Pancreas (tissue), 10 donors: Measurements from ENCODE around the gene NPLOC4. TPM values are rescaled to one million over a fixed set of nuclear protein-coding genes. Genes with fewer than 3 reads are reported as not detected.

Source experiments
- ATAC-seq, 4 donors: fragments of 200-7000 bp; cut with Tn5 transposase; one replicate each; pipeline versions ENCODE4 v1.8.0 to v1.9.1; 2020; ENCODE audit warnings: mild to moderate bottlenecking in 4 of 4, moderate library complexity in 4 of 4
- DNase-seq, 6 donors: peaks; one replicate each; pipeline ENCODE4 v3.0.0-alpha.2; 2020
- FAIRE-seq: peaks from 2 replicates; lab custom pipeline; 2012; peaks lifted over from hg19 to GRCh38; lab: Jason Lieb, UNC
- H3K27ac ChIP-seq, 4 donors: fragments of 200-600 bp; sonication (generic); 1 replicate in 3 of 4; 2 replicates in 1 of 4; pipeline versions ENCODE4 v1.5.0 to v1.8.0; 2020
- H3K27me3 ChIP-seq, 4 donors: fragments of 200-600 bp; one replicate each; pipeline ENCODE4 v1.8.0; 2021
- H3K36me3 ChIP-seq, 3 donors: fragments of 200-600 bp; sonication (generic) in 1 of 3; one replicate each; pipeline versions ENCODE4 v1.5.0 to v1.8.0; 2020 to 2021
- H3K4me1 ChIP-seq, 3 donors: fragments of 200-600 bp; one replicate each; pipeline ENCODE4 v1.8.0; 2021
- H3K4me3 ChIP-seq, 4 donors: fragments of 200-600 bp; sonication (generic) in 2 of 4; one replicate each; pipeline versions ENCODE4 v1.5.0 to v1.8.0; 2020 to 2021
- H3K9me3 ChIP-seq, 4 donors: fragments of 200-600 bp; one replicate each; pipeline ENCODE4 v1.8.0; 2021
- WGBS, 2 donors: extraction: QIAGEN DNeasy Blood & Tissue Kit; methylation state at CpG; one replicate each; pipeline ENCODE4 v1.1.7; 2013; 5-methylcytosine and 5-hydroxymethylcytosine counted together
- intact Hi-C, 3 donors: fragments of 100-400 bp; cut with DNase I; formaldehyde crosslinking; loops; one replicate each; pipeline versions ENCODE4 v1.11.1 to v1.14.2; 2022
- polyA plus RNA-seq, 2 donors: library from polyadenylated mRNA; stranded (reverse); fragments of 200-250 nt; gene quantifications; one replicate each; pipeline ENCODE4 v1.2.3, GENCODE V29; 2013
- total RNA-seq, 6 donors: library from RNA; stranded (reverse); fragmentation: NEBNext Ultra II Directional in 4 of 6; extraction: Animal tissue kit (Norgen Biotek cat#: 25700) in 4 of 6; gene quantifications; one replicate each; pipeline versions ENCODE4 v1.2.1 to v1.2.4, GENCODE V29; 2021 to 2023
- TF ChIP-seq, protein P1 (sequence below), 4 donors: fragments of 200-600 bp; sonication (generic) in 3 of 4; IDR thresholded peaks; one replicate each; pipeline versions ENCODE4 v1.5.0 to v1.8.0; 2021; ENCODE audit warnings: antibody characterized with exemption in 4 of 4
- donor health status: healthy with polysubstance abuse.
- donor health status: DM: no; HTN: no; CAD: no; lungs with moderate emphysema.
- donor health status: DM: no; HTN: no; CAD: no.
- donor health status: control.
- donor health status: control.
- donor health status: Bipolar disorder and iron deficiency.
- donor health status: DM: yes; HTN: yes; CAD: no.
- donor health status: DM: no; HTN: no; CAD: no.
- donor health status: DM: no; HTN: no; CAD: no.
- donor health status: DM: yes; HTN: yes; CAD: no.

Gene NPLOC4
- total and polyA plus RNA-seq, 8 donors: 32.5 to 54.8 (median 35.3) TPM

DNA sequence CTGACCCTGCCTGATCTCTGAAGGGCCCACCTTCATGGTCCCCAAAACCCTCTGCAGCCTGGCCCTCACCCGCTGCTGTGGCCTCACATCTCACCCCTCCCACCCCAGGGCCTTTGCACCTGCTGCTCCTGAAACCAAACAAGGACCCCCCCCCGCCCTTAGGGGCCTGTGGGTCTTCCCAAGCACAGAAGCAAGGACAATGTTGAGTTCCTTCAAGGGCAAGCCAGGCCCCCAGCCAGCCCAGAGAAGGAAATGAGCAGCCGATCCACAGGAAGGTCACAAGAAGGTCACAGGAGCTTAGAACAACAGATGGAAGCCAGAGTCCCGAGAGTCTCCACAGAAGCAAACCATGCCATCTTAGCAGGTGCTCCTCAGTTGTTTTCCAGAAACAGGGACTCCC, 19.9 kb upstream of the NPLOC4 start:
- no peak for ATAC-seq
- H3K4me3 ChIP-seq: no peak overlapping the region
- TF ChIP-seq, protein P1, sequence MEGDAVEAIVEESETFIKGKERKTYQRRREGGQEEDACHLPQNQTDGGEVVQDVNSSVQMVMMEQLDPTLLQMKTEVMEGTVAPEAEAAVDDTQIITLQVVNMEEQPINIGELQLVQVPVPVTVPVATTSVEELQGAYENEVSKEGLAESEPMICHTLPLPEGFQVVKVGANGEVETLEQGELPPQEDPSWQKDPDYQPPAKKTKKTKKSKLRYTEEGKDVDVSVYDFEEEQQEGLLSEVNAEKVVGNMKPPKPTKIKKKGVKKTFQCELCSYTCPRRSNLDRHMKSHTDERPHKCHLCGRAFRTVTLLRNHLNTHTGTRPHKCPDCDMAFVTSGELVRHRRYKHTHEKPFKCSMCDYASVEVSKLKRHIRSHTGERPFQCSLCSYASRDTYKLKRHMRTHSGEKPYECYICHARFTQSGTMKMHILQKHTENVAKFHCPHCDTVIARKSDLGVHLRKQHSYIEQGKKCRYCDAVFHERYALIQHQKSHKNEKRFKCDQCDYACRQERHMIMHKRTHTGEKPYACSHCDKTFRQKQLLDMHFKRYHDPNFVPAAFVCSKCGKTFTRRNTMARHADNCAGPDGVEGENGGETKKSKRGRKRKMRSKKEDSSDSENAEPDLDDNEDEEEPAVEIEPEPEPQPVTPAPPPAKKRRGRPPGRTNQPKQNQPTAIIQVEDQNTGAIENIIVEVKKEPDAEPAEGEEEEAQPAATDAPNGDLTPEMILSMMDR (IDR thresholded peaks at IDR 0.05): no peak
- H3K27ac ChIP-seq: no peak overlapping the region
- no peak for FAIRE-seq
- H3K27me3 ChIP-seq: no peaks in the 10 kb centered on the region
- 55 to 75% methylated on average over 4 of the region's 4 CpGs for WGBS, 2 donors
- no peaks in the 10 kb centered on the region for H3K9me3 ChIP-seq
- peaks cover 13 to 18% (median 13%) of the 10 kb centered on the region in 3 donors for H3K4me1 ChIP-seq
- no peaks in the 10 kb centered on the region for H3K36me3 ChIP-seq
- DNase-seq: no peak
- intact Hi-C loops: no loop called here

GRCh38 chr17:81656118-81656743, 19.3 kb upstream of the NPLOC4 start, which contains the start of gene PDE6G:
TSS of gene PDE6G (minus strand) at chr17:81656542. CDS start at chr17:81653305, 3,237 bp downstream.
- Histone ChIP-seq H3K4me1 (peaks cover 13 to 18% (median 13%) of the 10 kb centered on the region in 3 donors), H3K9me3 (no peaks in the 10 kb centered on the region), H3K27ac (no peak within 1 kb of the TSS), H3K4me3 (no peak within 1 kb of the TSS), H3K36me3 (no peaks in the 10 kb centered on the region), H3K27me3 (no peaks in the 10 kb centered on the region)
- DNase-seq: no peak
- intact Hi-C loops: no loop called here
- WGBS, 2 donors: 77 to 92% methylated on average over 15 of the region's 15 CpGs
- TF ChIP-seq, protein P1 (IDR thresholded peaks at IDR 0.05): no peak
- no peak for ATAC-seq
- FAIRE-seq: no peak

- 68 to 73% methylated on average over 18 of the region's 18 CpGs for WGBS, 2 donors
- Histone ChIP-seq H3K9me3 (no peaks in the 10 kb centered on the region), H3K36me3 (no peaks in the 10 kb centered on the region), H3K4me3 (no peak overlapping the region), H3K4me1 (peaks cover 13 to 16% (median 13%) of the 10 kb centered on the region in 3 donors), H3K27me3 (no peaks in the 10 kb centered on the region), H3K27ac (no peak overlapping the region)
- TF ChIP-seq, protein P1 (IDR thresholded peaks at IDR 0.05): no peak
- DNase-seq (no peak), ATAC-seq (no peak), FAIRE-seq (no peak)
- intact Hi-C loops: no loop called here
Observed at GRCh38 chr17:81655378-81656117, 18.6 kb upstream of the NPLOC4 start.

DNA sequence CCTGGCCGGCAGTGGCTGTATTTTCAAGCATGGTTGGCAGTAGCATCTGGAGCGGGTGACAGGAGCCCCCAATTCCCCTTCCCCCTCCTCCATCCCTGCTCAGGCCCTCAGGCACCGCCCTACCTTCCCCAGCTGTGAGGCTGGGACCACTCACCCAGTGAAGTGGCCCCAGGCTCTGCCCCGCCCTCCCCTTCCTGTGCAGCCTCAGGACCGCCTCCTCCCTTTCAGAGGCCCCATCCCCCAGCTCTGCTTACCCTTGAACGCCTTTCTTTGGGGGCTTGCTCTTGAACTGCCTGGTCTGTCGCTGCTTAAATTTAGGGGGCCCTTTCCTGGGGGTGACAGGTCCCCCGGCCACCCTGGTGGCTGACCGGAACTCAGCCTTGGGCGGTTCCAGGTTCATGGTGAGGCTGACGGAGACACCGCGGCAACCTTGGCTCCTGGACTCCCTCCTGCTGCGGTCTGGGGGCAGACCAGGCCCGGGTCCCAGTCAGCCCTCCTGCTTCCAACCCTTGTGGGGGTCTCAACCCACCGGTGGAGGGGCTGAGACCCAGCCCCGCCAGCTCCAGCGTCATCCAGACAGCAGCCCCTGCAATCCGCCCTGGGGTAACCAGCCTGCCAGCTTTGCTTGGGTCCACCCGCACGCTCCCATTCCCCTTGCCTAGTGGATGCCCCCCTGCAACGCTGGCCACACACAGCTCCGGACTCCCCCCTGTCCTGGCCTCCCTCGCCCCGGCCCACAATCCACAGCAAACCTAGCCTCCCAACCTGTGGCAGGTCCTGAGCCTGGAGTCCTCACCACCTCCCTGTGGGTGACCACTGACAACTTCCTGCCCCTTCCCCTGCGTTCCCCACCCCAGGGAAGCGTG, 16.2 kb upstream of the NPLOC4 start:
- 44% methylated on average over 20 to 26 of the region's 27 CpGs for WGBS, 2 donors
- FAIRE-seq: no peak
- H3K4me1 ChIP-seq: no peaks in the 10 kb centered on the region
- no peaks in the 10 kb centered on the region for H3K9me3 ChIP-seq
- DNase-seq: no peak
- intact Hi-C loops: no loop called here
- ATAC-seq: no peak
- H3K27me3 ChIP-seq: peaks cover 0 to 12% (median 3%) of the 10 kb centered on the region in 4 donors
- peak overlapping the region in 1 of 4 donors; percentile 12 for H3K4me3 ChIP-seq
- no peak overlapping the region for H3K27ac ChIP-seq
- H3K36me3 ChIP-seq: no peaks in the 10 kb centered on the region
- TF ChIP-seq, protein P1 (IDR thresholded peaks at IDR 0.05): no peak
